DMS 273 (cell line): ENCODE results near the gene MRPS7.
"Not testable (repeated sequence)": the region's sequence is repeated elsewhere in the genome, so short reads cannot be mapped to it uniquely, and the experiment has no call there.

Experiments
- DNase-seq: peaks from one replicate; lab custom pipeline; 2025; ENCODE audit not compliant: unreplicated experiment; lab: John Stamatoyannopoulos, UW

The MRPS7 gene

DNA sequence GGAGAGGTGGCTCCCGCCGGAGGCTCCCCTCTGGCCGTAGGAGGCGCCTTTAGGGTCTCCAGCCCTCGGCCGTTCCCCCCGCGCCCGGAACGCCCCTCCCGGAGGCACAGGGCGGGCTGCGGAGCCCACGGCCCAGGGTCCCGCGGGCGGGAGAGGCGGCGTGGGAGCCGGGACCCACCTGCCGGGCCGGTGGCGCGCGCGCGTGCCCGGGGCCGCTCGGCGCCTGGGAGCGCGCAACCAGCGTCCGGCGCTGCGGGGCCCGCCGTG lies 9.2 kb downstream of the MRPS7 start, which contains the start of gene MIF4GD:
Gene MIF4GD, minus strand, starts transcription at position 266 of the 267 bp plus-strand sequence. CDS start 1,036 bp downstream, outside the sequence.
- DNase-seq: no peak

DNA sequence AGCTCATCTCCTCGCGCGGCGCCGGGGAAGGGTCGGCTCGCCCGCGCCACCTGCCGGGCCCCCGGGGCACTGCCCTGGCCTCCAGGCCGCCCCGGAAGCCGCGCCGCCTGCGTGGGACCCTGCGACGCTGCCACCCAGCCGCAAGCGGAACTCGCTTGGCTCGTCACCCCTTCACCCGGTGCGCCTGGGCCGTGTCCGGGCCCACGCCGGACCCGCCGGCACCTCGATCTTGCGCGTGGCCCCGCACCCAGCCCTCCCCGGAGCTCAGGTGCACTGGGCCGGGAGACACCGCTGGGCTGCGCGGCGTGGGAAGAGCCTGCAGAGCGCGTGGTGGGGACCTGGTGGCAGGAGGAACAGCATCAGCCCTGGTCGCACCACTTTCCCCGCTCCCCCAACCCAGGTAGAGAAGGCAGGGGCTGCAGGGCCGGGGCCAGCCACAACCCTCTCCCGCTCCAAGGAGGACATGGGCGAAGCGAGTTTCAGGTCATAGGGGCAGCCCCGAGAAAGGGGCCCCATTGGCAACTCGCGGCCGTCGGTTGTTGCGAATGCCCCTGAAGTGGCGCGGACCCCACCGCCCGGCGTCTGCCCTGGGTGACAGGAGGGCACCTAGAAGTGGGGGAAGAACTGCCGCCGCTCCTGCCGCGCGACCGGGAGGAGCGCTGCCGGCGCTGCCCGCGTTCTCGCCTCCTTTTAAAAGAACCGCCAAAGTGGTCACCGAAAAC lies 9.7 kb downstream of the MRPS7 start:
- DNase-seq: peak; percentile 94

- peak; percentile 91 for DNase-seq
These were observed 10.5 kb downstream of the MRPS7 start for GRCh38 chr17:75271955-75272847.

GRCh38 chr17:75272848-75273184 lies 11.1 kb downstream of the MRPS7 start:
- DNase-seq: peak; percentile 85

- DNase-seq: peak; percentile 48
These were observed 12.5 kb downstream of the MRPS7 start for GRCh38 chr17:75273977-75274708.

DNA sequence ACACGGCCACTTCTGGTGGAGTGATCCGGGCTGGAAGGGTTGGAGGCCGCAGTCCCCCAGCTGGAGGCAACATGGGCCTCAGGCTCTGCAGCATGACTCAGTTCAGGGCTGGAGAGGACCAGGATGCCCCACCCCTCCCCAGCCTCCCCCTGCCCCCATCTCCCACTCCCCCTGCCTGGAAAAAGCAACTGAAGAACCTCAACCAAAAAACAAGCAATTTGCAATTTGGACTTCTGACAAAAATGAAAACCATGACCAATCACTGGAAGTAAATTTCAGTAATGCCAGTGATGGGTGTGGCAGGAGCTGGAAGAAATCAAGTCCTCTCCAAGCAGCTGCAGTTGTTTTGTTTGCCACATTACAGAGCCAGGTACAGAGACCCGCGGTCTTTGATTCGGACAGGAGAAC lies 16.0 kb downstream of the MRPS7 start:
- no peak for DNase-seq

DNA sequence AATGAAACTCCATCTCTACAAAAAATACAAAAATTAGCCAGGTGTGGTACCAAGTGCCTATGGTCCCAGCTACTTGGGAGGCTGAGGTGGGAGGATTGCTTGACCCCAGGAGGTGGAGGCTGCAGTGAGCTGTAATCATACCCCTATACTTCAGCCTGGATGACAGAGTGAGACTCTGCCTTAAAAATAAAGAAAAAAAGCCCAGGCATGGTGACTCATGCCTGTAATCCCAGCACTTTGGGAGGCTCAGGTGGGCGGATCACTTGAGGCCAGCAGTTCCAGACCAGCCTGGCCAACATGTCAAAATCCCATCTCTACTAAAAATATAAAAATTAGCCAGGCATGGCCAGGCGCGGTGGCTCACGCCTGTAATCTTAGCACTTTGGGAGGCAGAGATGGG lies 18.5 kb downstream of the MRPS7 start:
- DNase-seq: not testable (repeated sequence)

DNA sequence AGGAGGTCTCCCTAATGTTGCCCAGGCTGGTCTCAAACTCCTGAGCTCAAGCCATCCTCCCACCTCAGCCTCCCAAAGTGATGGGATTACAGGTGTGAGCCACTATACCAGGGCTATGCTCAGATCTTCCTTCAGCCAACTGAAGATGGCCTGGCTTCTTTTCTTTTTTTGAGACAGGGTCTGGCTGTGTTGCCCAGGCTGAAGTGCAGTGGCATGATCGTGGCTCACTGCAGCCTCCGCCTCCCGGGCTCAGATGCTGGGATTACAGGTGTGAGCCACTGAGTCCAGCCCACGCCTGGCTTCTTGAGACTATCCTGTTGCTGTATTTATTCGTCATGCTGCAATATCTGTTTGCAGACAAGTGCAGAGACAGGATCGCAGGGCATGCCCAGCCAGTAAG lies 23.4 kb downstream of the MRPS7 start:
- no peak for DNase-seq

- DNase-seq: no peak
These were observed 25.5 kb downstream of the MRPS7 start for GRCh38 chr17:75287221-75287620.

DNA sequence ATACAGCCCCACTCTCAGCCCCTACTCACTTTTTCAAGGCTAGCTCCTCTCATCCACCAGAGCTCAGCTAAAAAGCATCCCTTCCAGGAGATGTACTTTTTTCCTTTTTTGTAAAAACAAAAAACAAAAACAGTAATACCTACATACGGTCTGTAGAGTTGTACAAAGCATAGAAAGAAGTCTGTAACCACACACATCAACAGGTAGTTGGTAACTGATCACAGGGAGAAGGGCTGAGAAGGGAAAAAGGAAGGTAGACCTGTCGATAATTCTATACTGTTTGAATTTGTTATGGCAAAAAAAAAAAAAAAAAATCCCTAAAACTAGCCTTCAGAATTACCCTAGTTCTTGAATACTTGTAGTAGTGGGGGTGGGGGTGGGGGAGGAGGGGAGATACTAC lies 26.7 kb downstream of the MRPS7 start:
- no peak for DNase-seq

DNA sequence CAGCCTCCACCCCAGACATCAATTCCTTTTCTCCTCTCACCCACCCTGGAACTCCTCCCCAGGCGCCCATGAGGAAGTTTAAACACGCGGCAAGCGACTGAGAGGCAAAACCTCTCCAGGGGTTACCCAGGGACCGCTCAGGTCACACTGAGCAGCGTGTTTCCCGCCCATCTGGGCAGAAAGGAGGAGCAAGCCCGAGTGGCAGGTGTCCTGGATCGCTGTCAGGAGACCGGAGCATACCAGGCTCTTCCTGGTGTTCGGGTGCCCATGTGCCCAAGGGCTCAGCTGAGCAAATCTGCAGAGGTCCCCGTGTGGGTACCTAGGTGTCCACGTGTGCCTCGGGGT lies 27.1 kb downstream of the MRPS7 start:
- peak; percentile 89 for DNase-seq

GRCh38 chr17:75289115-75289831 lies 27.6 kb downstream of the MRPS7 start, which contains the start of gene SLC25A19:
Gene SLC25A19 (minus strand): TSS chr17:75289433. CDS start chr17:75286764, 2,669 bp downstream.
- DNase-seq: peak; percentile 99

- peak; percentile 54 for DNase-seq
These were observed 28.2 kb downstream of the MRPS7 start for GRCh38 chr17:75289832-75290337.

DNA sequence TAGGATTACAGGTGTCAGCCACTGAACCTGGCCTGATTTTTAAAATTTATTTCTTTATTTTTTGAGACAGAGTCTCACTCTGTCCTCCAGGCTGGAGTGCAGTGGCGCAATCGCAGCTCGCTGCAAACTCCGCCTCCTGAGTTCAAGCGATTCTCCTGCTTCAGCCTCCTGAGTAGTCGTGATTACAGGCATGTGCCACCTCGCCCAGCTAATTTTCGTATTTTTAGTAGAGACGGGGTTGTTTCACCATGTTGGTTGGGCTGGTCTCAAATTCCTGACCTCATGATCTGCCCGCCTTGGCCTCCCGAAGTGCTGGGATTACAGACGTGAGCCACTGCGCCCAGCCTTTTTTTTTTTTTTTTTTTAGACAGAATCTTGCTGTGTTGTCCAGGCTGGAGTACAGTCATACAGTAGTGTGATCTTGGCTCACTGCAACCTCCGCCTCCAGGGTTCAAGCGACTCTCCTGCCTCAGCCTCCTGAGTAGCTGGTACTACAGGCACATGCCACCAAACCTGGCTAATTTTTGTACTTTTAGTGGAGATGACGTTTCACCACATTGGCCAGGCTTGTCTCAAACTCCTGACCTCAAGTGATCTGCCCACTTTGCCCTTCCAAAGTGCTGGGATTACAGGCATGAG lies 31.2 kb downstream of the MRPS7 start:
- DNase-seq: not testable (repeated sequence)

DNA sequence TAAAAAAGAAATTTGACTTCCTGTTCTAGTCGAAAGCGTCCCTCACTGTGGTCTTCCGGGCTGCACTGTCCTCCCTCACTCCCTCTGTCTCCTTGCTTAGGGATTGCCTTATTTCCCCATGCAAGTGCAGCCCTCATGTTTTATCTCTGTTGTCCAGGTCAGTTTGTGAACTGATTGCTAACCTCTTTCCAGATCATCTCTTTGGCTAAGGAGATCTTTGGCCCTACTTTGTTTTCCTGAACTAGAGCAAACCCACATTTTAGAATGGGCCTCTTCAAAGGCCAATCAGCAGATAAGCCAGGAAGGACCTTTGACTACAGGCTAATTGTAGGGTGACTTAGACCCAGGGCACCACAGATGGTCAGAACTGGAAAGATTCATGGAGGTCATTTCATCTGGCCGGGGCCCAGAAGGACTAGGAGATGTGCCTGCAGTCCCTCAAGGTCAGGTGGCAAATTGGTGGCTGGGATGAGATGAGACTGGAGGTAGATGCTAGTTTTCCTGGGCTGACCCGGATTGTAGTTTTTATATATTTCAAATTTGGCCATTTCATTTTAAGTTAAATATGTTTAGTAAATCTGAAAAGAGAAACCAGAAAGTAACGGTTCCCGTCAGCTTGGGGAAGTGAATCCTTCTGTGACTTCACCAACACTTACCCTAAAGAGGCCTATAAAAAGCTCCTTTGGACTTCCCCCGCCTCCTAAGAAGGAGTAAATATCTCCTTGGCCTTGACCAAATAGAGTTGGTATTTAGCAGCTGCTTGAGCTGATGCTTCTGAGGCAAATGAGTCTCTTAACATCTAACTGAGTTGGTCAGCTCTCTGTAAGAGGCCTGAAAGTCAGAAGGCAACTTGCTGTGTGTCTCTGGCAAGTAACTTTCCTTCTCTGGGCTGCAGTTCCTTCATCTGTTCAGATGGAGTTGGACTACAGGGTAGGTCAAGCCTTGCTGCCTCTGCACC lies 33.8 kb downstream of the MRPS7 start:
- no peak for DNase-seq

DNA sequence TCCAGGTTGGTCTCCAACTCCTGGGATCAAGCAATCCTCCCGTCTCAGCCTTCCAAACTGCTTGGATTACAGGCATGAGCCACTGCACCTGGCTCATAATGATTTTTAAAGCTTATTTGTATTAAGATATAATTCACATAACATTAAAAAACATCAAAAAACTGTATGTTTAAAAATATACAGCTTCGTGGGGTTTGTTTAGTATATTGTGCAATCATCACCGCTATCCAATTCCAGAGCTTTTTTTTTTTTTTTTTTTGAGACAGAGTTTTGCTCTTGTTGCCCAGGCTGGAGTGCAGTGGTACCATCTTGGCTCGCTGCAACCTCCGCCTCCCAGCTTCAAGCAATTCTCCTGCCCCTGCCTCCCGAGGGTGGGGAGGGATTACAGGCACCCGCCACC lies 38.6 kb downstream of the MRPS7 start:
- no peak for DNase-seq

GRCh38 chr17:75301049-75301448 lies 39.4 kb downstream of the MRPS7 start:
- no peak for DNase-seq

- no peak for DNase-seq
These were observed 40.0 kb downstream of the MRPS7 start for GRCh38 chr17:75301502-75302206.
